Heart left ventricle (tissue), 16 donors: ENCODE results near the gene ADGRV1. TPM values are rescaled to one million over a fixed set of nuclear protein-coding genes. Genes with fewer than 3 reads are reported as not detected.

Experiments used
- ATAC-seq, 4 donors: fragments of 200-7000 bp; cut with Tn5 transposase; one replicate each; pipeline ENCODE4 v1.9.1; 2020 to 2022; ENCODE audit warnings: moderate library complexity in 4 of 4, mild to moderate bottlenecking in 3 of 4, moderate number of reproducible peaks in 1 of 4
- DNase-seq, 5 donors: peaks; one replicate each; pipeline ENCODE4 v3.0.0-alpha.2; 2020
- H3K27ac ChIP-seq, 12 donors: fragments of 200-600 bp; sonication (generic) in 4 of 12; one replicate each; pipeline versions ENCODE4 v1.5.0 to v1.8.0; 2016 to 2022; ENCODE audit warnings: mild to moderate bottlenecking in 2 of 12
- H3K27me3 ChIP-seq, 9 donors: fragments of 200-600 bp; sonication (generic) in 2 of 9; one replicate each; pipeline versions ENCODE4 v1.5.1 to v1.8.0; 2016 to 2022; ENCODE audit warnings: mild to moderate bottlenecking in 3 of 9
- H3K36me3 ChIP-seq, 9 donors: fragments of 200-600 bp; sonication (generic) in 2 of 9; one replicate each; pipeline versions ENCODE4 v1.5.0 to v1.8.0; 2018 to 2022; ENCODE audit warnings: mild to moderate bottlenecking in 2 of 9
- H3K4me1 ChIP-seq, 12 donors: fragments of 200-600 bp; sonication (generic) in 4 of 12; one replicate each; pipeline versions ENCODE4 v1.5.0 to v1.8.0; 2016 to 2022; ENCODE audit warnings: mild to moderate bottlenecking in 3 of 12
- H3K4me3 ChIP-seq, 12 donors: fragments of 200-600 bp; sonication (generic) in 4 of 12; one replicate each; pipeline versions ENCODE4 v1.5.0 to v1.8.0; 2017 to 2022; ENCODE audit warnings: mild to moderate bottlenecking in 9 of 12, moderate library complexity in 4 of 12
- H3K9me3 ChIP-seq, 12 donors: fragments of 200-600 bp; sonication (generic) in 4 of 12; one replicate each; pipeline versions ENCODE4 v1.5.0 to v1.8.0; 2016 to 2022; ENCODE audit warnings: mild to moderate bottlenecking in 1 of 12
- POLR2A ChIP-seq, 2 donors: fragments of 450-650 bp; IDR thresholded peaks; one replicate each; pipeline ENCODE4 v1.6.1; 2017; ENCODE audit warnings: antibody characterized with exemption in 2 of 2, mild to moderate bottlenecking in 2 of 2, moderate library complexity in 2 of 2
- WGBS, 4 donors: extraction: QIAGEN DNeasy Blood & Tissue Kit in 2 of 4; methylation state at CpG; one replicate each; pipeline versions ENCODE4 v1.1.5 to v1.1.7; 2013 to 2018; 5-methylcytosine and 5-hydroxymethylcytosine counted together
- intact Hi-C, 10 donors: fragments of 100-400 bp; cut with DNase I; formaldehyde crosslinking; loops; one replicate each; pipeline versions ENCODE4 v1.11.1 to v1.14.2; 2022
- polyA plus RNA-seq, 2 donors: library from polyadenylated mRNA; stranded (reverse); fragments of 200-250 nt; gene quantifications; one replicate each; pipeline ENCODE4 v1.2.3, GENCODE V29; 2013
- total RNA-seq, 9 donors: library from RNA; depleted of rRNA in 2 of 9; stranded (reverse); fragments of >200 nt in 2 of 9; fragmentation: NEBNext Ultra II Directional in 3 of 9; extraction: Animal tissue kit (Norgen Biotek cat#: 25700) in 3 of 9; gene quantifications; one replicate each; pipeline versions ENCODE4 v1.1.0 to v1.2.4, GENCODE V29; 2016 to 2023
- TF ChIP-seq, protein P1 (sequence below), 12 donors: fragments of 200-600 bp; sonication (generic) in 4 of 12; IDR thresholded peaks; one replicate each; pipeline versions ENCODE4 v1.5.0 to v1.8.0; 2018 to 2022; ENCODE audit warnings: antibody characterized with exemption in 12 of 12, mild to moderate bottlenecking in 5 of 12
- donor health status: ischemic (EF 13 %, LVEDD 7.1; RV severe dilation, severe dysfunction).
- donor health status: healthy with polysubstance abuse.
- donor health status: DM: no; HTN: yes; CAD: no.
- donor health status: DM: no; HTN: no; CAD: no.
- donor health status: ischemic (EF 25% LVEDD 6.9; RV normal size, moderate dysfunction).
- donor health status: ischemic (EF 25% LVEDD 5.7; RV mildly dilated, moderate dysfunction).
- donor health status: healthy.
- donor health status: DM: yes; HTN: yes; CAD: no.
- donor health status: ischemic (EF 35%, LVEDD 5.7; RV mildly dilated, moderate dysfunction).
- donor health status: nonischemic (EF 11% LVEDD 7.7; RV severe dilation, severe dysfunction).
- donor health status: DM: yes; HTN: yes; CAD: no.
- donor health status: PGD.
- donor health status: ischemic (EF 29% LVEDD 5.4; RV normal size, mild dysfunction).
- donor health status: nonischemic (EF 23%, LVEDD 6.1; RV moderate dilation, normal function).

The ADGRV1 gene
- total and polyA plus RNA-seq, 11 donors: 0.25 to 0.29 TPM; not detected in 9

DNA sequence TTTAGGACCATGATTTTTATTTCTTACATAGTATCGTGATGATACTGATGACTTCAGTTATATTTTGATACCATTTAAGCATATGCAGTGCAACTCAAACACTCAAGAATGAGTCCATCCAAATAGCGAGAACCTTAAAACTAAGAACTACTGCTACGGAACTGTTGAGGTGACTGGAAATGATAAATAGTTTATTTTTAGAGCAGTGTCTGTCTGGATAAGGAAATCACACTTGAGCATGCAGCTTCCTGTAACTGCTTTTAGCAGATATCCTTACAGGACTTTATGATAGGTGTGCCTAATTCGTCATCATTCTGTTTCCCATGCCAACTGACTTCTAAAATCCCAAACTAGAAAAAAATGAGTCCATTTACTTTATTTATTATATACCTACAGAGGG is 85.5 kb downstream of the ADGRV1 start:
- intact Hi-C loops: no loop called here
- H3K9me3 ChIP-seq: no peaks in the 10 kb centered on the region
- DNase-seq: no peak
- WGBS, 4 donors: 25 to 29% (median 26%) methylated on average over 4 of the region's 4 CpGs
- no peak for TF ChIP-seq POLR2A (IDR thresholded peaks at IDR 0.05)
- TF ChIP-seq, protein P1, sequence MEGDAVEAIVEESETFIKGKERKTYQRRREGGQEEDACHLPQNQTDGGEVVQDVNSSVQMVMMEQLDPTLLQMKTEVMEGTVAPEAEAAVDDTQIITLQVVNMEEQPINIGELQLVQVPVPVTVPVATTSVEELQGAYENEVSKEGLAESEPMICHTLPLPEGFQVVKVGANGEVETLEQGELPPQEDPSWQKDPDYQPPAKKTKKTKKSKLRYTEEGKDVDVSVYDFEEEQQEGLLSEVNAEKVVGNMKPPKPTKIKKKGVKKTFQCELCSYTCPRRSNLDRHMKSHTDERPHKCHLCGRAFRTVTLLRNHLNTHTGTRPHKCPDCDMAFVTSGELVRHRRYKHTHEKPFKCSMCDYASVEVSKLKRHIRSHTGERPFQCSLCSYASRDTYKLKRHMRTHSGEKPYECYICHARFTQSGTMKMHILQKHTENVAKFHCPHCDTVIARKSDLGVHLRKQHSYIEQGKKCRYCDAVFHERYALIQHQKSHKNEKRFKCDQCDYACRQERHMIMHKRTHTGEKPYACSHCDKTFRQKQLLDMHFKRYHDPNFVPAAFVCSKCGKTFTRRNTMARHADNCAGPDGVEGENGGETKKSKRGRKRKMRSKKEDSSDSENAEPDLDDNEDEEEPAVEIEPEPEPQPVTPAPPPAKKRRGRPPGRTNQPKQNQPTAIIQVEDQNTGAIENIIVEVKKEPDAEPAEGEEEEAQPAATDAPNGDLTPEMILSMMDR (IDR thresholded peaks at IDR 0.05): no peak
- no peaks in the 10 kb centered on the region for H3K36me3 ChIP-seq
- H3K4me3 ChIP-seq: no peak overlapping the region
- ATAC-seq: no peak
- H3K27ac ChIP-seq: no peak overlapping the region
- H3K27me3 ChIP-seq: no peaks in the 10 kb centered on the region
- peaks cover 0 to 4% (median 0%) of the 10 kb centered on the region in 12 donors for H3K4me1 ChIP-seq

DNA sequence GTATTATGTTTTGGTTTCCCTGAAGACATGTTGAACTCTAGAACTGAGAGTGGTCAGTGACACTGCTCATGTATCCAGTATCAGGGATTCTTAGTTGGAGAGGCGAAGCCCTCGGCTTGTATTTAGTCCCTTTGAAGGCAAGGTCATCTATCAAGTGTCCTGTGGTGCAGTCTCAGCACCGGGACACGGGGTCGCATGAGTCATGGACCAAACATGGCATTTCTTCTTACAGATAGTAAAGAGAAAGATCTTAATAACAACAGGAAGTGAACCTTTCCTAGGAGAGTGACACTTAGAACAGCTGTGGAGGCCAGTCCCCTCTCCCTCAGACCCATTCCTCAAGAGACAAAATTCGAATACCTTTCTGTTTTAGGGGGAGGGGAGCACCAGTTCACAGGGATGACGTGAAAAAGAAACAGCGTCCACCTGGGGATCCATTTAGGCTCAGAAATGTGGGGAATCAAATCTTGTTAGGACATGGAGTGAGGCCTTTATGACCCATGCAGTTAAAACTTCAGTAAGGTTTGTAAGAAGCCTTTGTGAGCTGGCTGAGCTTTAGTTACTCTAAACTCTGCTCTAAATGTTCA is 86.5 kb downstream of the ADGRV1 start:
- ATAC-seq: no peak
- TF ChIP-seq, protein P1 (IDR thresholded peaks at IDR 0.05): no peak
- no peak for TF ChIP-seq POLR2A (IDR thresholded peaks at IDR 0.05)
- WGBS, 4 donors: 31 to 40% (median 37%) methylated on average over 8 of the region's 8 CpGs
- H3K9me3 ChIP-seq: no peaks in the 10 kb centered on the region
- H3K4me1 ChIP-seq: peaks cover 0 to 4% (median 0%) of the 10 kb centered on the region in 12 donors
- no peaks in the 10 kb centered on the region for H3K36me3 ChIP-seq
- no peak for DNase-seq
- intact Hi-C loops: no loop called here
- H3K27ac ChIP-seq: no peak overlapping the region
- H3K27me3 ChIP-seq: no peaks in the 10 kb centered on the region
- H3K4me3 ChIP-seq: no peak overlapping the region

DNA sequence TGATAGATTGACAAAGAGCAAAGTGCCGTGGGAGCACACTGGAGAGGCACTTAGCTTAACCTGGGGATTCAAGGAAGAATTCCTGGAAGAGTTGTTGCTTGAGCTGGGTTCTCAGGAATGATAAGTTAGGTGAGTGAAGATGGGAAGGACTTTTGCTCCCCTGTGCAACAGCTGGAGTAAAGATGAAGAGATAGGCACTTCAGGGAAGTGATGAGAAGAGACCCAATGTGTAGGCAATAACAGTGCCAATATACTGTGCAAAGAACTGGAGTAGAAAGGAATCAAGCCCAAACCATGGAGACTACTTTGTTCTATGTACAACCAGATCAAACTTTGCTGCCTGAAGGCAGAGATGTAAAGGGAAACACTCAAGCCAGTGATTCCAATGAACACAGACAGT is 92.2 kb downstream of the ADGRV1 start:
- Histone ChIP-seq H3K36me3 (no peaks in the 10 kb centered on the region), H3K27ac (no peak overlapping the region), H3K27me3 (no peaks in the 10 kb centered on the region), H3K4me3 (no peak overlapping the region), H3K9me3 (no peaks in the 10 kb centered on the region), H3K4me1 (no peaks in the 10 kb centered on the region)
- no peak for TF ChIP-seq POLR2A (IDR thresholded peaks at IDR 0.05)
- TF ChIP-seq, protein P1 (IDR thresholded peaks at IDR 0.05): no peak
- ATAC-seq: no peak
- intact Hi-C loops: no loop called here
- WGBS, 4 donors: 67 to 82% (median 69%) methylated on average over 1 of the region's 1 CpG
- no peak for DNase-seq

DNA sequence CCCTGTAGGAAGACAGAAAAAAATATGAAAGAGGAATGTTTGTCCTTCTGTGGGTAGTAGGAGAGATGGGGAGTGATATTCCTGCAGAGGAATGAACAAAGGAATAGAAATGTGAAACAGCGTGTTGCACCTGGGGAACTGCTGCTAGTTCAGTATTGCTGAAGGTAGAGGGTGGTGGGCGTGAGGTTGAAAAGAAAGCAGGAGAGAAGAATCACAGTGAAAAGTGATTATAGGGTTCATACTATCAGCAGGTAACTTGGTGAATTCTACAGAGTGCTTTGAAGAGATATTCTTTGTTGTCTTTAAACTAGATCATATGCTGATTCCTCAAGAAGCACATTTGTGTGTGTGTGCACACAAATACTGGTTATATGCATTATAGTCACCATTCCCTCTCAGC is 95.6 kb downstream of the ADGRV1 start:
- no peaks in the 10 kb centered on the region for H3K9me3 ChIP-seq
- H3K27me3 ChIP-seq: no peaks in the 10 kb centered on the region
- intact Hi-C loops: no loop called here
- WGBS, 4 donors: 88 to 94% (median 89%) methylated on average over 2 of the region's 2 CpGs
- no peaks in the 10 kb centered on the region for H3K4me1 ChIP-seq
- H3K27ac ChIP-seq: no peak overlapping the region
- H3K36me3 ChIP-seq: no peaks in the 10 kb centered on the region
- H3K4me3 ChIP-seq: no peak overlapping the region
- DNase-seq (no peak), ATAC-seq (no peak)
- TF ChIP-seq, protein P1 (IDR thresholded peaks at IDR 0.05): no peak
- no peak for TF ChIP-seq POLR2A (IDR thresholded peaks at IDR 0.05)
